ENCODE data around the gene FTCDNL1. TPM values are rescaled to one million over a fixed set of nuclear protein-coding genes. Genes with fewer than 3 reads are reported as not detected.

FTCDNL1 gene
- polyA plus RNA-seq, 1 donor (not counting 4 experiments of a cell fraction or from before 2014, with no cell fraction given), result 0.96 TPM

DNA sequence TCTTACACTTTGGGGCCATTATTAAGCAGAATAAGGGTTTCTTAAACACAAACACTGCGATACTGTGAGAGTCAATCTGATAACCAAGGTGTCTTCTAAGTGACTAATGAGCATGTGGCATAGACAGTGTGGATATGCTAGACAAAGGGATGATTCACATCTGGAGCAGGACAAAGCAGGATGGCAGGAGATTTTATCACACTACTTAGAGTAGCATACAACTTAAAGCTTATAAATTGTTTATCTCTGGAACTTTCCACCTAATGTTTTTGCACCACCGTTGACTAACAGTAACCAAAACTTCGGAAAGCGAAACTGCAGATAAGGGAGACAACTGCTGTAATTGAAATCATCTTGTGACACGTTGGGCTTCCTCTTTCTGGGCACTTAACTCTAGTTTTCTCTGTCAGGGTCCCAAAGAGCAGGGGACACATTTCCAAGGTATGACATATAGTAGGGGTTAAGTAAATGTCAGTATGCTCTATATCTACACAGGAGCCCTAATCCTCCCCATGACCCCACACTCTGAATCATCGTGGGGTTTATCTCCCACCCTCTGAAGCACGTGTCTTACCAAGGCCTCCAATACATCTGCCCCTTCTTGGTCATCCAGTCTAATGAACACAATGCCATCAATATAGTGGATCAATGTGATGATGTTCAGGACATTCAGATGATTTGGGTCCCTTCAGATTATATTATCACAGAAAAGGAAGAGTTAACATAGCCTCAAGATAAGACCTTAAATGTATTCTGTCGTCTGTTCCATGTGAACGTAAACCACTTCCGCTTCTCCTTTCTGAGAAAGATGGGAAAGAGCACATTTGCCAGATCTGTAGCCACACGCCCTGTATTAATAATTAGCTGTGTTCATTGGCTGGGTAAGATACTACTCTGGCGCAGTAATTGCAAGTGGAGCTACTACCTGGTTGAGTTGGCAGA is 78.7 kb downstream of the FTCDNL1 start:
- Histone ChIP-seq H3K27me3 (ENCODE audit: control insufficient read depth, extremely low read depth, insufficient read depth, low read length) (no peaks in the 10 kb centered on the region), H3K36me3 (ENCODE audit: control insufficient read depth in 2 of 2, extremely low read depth in 1 of 2, insufficient read depth in 2 of 2, low read length in 2 of 2) (no peaks in the 10 kb centered on the region), H3K27ac (ENCODE audit: control insufficient read depth, insufficient read depth, low read length) (no peak overlapping the region), H3K9me3 (ENCODE audit: control insufficient read depth, low read depth, low read length) (no peaks in the 10 kb centered on the region), H4K20me1 (ENCODE audit: control insufficient read depth, extremely low read depth, insufficient read depth, low read length) (no peaks in the 10 kb centered on the region), H3K9me1 (ENCODE audit: control insufficient read depth, extremely low read depth, insufficient read depth, low read length) (no peaks in the 10 kb centered on the region), H2AFZ (ENCODE audit: control insufficient read depth, low read length) (no peak overlapping the region), H3K4me2 (ENCODE audit: control insufficient read depth, extremely low read depth, insufficient read depth, low read depth, low read length) (no peak overlapping the region), H3K4me1 (ENCODE audit: control insufficient read depth, extremely low read depth, insufficient read depth, low read length) (no peaks in the 10 kb centered on the region), H3K79me2 (ENCODE audit: control insufficient read depth, insufficient read depth, low read length) (no peaks in the 10 kb centered on the region), H3K9ac (ENCODE audit: control insufficient read depth, extremely low read depth, insufficient read depth, low read length) (no peak overlapping the region), H3K4me3 (ENCODE audit: control insufficient read depth in 2 of 3, extremely low read depth in 1 of 3, insufficient read depth in 2 of 3, low read depth in 1 of 3, low read length in 3 of 3) (no peak overlapping the region)
- FAIRE-seq (no peak), DNase-seq (ENCODE audit: low read depth, low spot score) (no peak)
- dilution Hi-C loops (cut with MboI; ENCODE audit: extremely low pct_ligation_motif_present, low sequenced_read_pairs), result no loop called here
- no peak for TF ChIP-seq EZH2 (IDR thresholded peaks at IDR 0.05; ENCODE audit: low read length)
- TF ChIP-seq, protein P1, sequence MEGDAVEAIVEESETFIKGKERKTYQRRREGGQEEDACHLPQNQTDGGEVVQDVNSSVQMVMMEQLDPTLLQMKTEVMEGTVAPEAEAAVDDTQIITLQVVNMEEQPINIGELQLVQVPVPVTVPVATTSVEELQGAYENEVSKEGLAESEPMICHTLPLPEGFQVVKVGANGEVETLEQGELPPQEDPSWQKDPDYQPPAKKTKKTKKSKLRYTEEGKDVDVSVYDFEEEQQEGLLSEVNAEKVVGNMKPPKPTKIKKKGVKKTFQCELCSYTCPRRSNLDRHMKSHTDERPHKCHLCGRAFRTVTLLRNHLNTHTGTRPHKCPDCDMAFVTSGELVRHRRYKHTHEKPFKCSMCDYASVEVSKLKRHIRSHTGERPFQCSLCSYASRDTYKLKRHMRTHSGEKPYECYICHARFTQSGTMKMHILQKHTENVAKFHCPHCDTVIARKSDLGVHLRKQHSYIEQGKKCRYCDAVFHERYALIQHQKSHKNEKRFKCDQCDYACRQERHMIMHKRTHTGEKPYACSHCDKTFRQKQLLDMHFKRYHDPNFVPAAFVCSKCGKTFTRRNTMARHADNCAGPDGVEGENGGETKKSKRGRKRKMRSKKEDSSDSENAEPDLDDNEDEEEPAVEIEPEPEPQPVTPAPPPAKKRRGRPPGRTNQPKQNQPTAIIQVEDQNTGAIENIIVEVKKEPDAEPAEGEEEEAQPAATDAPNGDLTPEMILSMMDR (optimal IDR thresholded peaks at IDR 0.05 in 1 of 3, IDR thresholded peaks at IDR 0.05 in 1 of 3, conservative IDR thresholded peaks at IDR 0.05 in 1 of 3; ENCODE audit: extremely low read depth in 1 of 3, insufficient read depth in 2 of 3, low read length in 3 of 3), result no peak

DNA sequence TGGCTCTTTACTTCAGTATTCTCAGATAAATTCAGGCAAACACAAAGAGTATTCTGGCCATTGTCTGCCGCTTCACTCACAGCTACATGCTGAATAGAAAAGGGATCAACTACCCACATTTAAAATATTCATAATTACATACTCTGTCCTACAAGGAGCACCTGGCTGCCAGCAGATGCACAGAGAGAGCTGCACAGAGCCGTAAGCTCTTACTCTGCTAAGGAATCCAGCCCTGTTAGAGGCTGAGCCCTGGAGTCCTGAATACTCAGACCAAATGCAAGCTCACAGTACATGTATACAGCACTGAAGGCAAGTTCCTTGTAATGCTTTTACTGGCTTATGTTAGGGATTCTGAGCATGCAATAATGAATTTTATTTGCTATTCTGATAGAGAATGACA is 80.3 kb downstream of the FTCDNL1 start:
- Histone ChIP-seq H3K9me3 (ENCODE audit: control insufficient read depth, low read depth, low read length) (no peaks in the 10 kb centered on the region), H3K27me3 (ENCODE audit: control insufficient read depth, extremely low read depth, insufficient read depth, low read length) (no peaks in the 10 kb centered on the region), H3K27ac (ENCODE audit: control insufficient read depth, insufficient read depth, low read length) (no peak overlapping the region), H4K20me1 (ENCODE audit: control insufficient read depth, extremely low read depth, insufficient read depth, low read length) (no peaks in the 10 kb centered on the region), H3K79me2 (ENCODE audit: control insufficient read depth, insufficient read depth, low read length) (no peaks in the 10 kb centered on the region), H3K4me1 (ENCODE audit: control insufficient read depth, extremely low read depth, insufficient read depth, low read length) (no peaks in the 10 kb centered on the region), H2AFZ (ENCODE audit: control insufficient read depth, low read length) (no peak overlapping the region), H3K9ac (ENCODE audit: control insufficient read depth, extremely low read depth, insufficient read depth, low read length) (no peak overlapping the region), H3K9me1 (ENCODE audit: control insufficient read depth, extremely low read depth, insufficient read depth, low read length) (no peaks in the 10 kb centered on the region), H3K4me3 (ENCODE audit: control insufficient read depth in 2 of 3, extremely low read depth in 1 of 3, insufficient read depth in 2 of 3, low read depth in 1 of 3, low read length in 3 of 3) (no peak overlapping the region), H3K4me2 (ENCODE audit: control insufficient read depth, extremely low read depth, insufficient read depth, low read depth, low read length) (no peak overlapping the region), H3K36me3 (ENCODE audit: control insufficient read depth in 2 of 2, extremely low read depth in 1 of 2, insufficient read depth in 2 of 2, low read length in 2 of 2) (no peaks in the 10 kb centered on the region)
- dilution Hi-C loops (cut with MboI; ENCODE audit: extremely low pct_ligation_motif_present, low sequenced_read_pairs), result no loop called here
- FAIRE-seq (no peak), DNase-seq (ENCODE audit: low read depth, low spot score) (no peak)
- TF ChIP-seq, protein P1 (optimal IDR thresholded peaks at IDR 0.05 in 1 of 3, IDR thresholded peaks at IDR 0.05 in 1 of 3, conservative IDR thresholded peaks at IDR 0.05 in 1 of 3; ENCODE audit: extremely low read depth in 1 of 3, insufficient read depth in 2 of 3, low read length in 3 of 3), result no peak
- no peak for TF ChIP-seq EZH2 (IDR thresholded peaks at IDR 0.05; ENCODE audit: low read length)
